ENCODE results near the gene PTPRN2. TPM values are rescaled to one million over a fixed set of nuclear protein-coding genes. Genes with fewer than 3 reads are reported as not detected.

The PTPRN2 gene
- total RNA-seq, 4 donors from 2014 or later = 6.6 to 10.7 (median 8.2) TPM

DNA sequence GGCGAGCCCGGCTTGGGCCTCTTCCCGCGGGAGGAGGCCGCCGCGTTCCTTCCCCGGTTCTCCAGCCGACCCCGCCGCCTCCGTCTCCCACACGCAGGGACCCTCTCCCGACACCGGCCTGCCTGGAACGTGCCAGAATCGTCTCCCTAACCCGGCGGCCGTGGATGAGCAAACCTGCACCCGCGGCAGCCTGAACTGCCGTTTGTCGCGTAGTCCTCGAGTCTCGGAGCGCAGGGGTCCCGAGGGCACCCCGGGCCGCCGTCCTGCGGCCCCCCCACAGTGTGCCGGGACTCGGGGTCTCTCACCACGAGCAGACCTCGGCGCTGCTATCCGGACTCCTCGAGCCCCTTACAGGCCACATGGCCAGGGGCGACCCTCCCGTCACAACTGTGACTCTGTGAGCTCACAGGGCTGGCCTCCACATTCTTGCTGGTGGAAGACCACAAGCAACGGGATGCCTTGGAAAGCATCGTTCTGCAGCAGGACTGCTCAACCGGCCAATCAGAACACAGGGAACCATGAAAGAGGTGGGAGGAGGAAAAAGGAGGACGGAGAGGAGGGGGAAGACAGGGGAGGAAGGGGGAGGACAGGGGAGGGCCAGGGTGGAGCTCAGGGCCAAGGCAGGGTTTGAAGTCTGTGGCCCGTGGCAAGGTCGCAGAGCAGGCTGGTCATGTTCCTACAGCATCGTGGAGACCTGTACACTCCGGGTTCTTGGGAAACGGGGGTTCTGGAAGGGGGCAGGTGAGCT is 973.9 kb downstream of the PTPRN2 start:
- peaks cover 0 to 3% of the 10 kb centered on the region in 2 donors for H3K27me3 ChIP-seq
- TF ChIP-seq, protein P1, sequence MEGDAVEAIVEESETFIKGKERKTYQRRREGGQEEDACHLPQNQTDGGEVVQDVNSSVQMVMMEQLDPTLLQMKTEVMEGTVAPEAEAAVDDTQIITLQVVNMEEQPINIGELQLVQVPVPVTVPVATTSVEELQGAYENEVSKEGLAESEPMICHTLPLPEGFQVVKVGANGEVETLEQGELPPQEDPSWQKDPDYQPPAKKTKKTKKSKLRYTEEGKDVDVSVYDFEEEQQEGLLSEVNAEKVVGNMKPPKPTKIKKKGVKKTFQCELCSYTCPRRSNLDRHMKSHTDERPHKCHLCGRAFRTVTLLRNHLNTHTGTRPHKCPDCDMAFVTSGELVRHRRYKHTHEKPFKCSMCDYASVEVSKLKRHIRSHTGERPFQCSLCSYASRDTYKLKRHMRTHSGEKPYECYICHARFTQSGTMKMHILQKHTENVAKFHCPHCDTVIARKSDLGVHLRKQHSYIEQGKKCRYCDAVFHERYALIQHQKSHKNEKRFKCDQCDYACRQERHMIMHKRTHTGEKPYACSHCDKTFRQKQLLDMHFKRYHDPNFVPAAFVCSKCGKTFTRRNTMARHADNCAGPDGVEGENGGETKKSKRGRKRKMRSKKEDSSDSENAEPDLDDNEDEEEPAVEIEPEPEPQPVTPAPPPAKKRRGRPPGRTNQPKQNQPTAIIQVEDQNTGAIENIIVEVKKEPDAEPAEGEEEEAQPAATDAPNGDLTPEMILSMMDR (IDR thresholded peaks at IDR 0.05) = no peak
- TF ChIP-seq EP300 (IDR thresholded peaks at IDR 0.05) (no peak), POLR2A (IDR thresholded peaks at IDR 0.05) (no peak)
- 43 to 59% methylated on average over 30 to 49 of the region's 51 CpGs for WGBS, 2 donors
- peaks cover 0 to 14% (median 0%) of the 10 kb centered on the region in 4 donors for H3K9me3 ChIP-seq
- peak overlapping the region; percentile 18 to 50 (median 28) for H3K4me3 ChIP-seq
- H3K36me3 ChIP-seq = no peaks in the 10 kb centered on the region
- H3K4me1 ChIP-seq = peaks cover 0 to 14% (median 0%) of the 10 kb centered on the region in 4 donors
- H3K27ac ChIP-seq = no peak overlapping the region
- DNase-seq (ENCODE audit: low spot score in 2 of 2) = no peak

DNA sequence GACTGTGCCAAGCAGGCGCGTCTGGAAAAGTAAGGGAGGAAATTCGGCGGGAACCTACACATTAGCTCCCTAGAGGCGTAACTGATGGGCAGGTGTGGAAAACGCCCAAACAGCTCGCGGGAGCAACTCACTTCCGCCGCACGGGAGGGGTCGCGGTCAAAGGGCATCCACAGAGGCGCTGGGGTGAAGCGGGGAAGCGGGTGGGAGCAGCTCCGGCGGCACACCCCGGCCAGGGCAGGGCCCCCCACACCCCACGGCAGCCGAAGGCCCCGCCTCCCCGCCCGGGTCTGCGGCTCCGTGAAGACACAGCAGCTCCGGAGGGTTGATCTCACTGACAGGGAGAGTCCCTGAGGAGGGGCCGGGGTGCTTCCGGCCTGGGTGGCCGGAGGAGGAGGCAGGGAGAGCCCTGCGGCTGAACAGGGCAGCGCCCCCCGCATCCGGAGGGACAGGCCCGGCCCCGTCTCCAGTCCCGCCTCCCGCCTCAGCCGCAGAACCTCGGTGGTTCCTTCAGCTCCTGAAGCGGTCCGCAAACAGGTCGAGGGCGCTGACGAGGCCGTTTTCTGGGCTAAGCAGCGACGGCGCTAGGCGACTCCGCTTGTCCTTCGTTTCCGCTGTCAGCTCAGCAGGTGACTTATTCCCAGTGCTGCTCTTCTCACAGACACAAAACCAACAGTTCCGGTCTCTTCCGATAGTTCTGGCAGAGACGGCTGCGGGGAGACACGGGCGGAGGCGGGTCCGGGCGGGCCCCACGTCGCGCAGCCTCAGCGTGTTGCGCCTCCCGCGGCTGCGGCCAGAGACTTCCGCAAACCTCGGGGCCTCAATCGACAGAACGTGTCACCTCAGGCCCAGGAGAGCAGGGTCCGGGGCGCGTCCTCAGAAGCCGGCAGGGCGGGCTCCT is 974.7 kb downstream of the PTPRN2 start:
- H3K9me3 ChIP-seq = peaks cover 0 to 8% (median 0%) of the 10 kb centered on the region in 4 donors
- H3K27me3 ChIP-seq = peaks cover 0 to 3% of the 10 kb centered on the region in 2 donors
- no peak for TF ChIP-seq EP300 (IDR thresholded peaks at IDR 0.05)
- TF ChIP-seq, protein P1 (IDR thresholded peaks at IDR 0.05) = no peak
- TF ChIP-seq POLR2A (IDR thresholded peaks at IDR 0.05) = no peak
- peaks cover 0 to 14% (median 0%) of the 10 kb centered on the region in 4 donors for H3K4me1 ChIP-seq
- H3K4me3 ChIP-seq = peak overlapping the region; percentile 18 to 50 (median 28)
- H3K36me3 ChIP-seq = no peaks in the 10 kb centered on the region
- 43 to 47% methylated on average over 57 to 70 of the region's 79 CpGs for WGBS, 2 donors
- no peak for DNase-seq (ENCODE audit: low spot score in 2 of 2)
- no peak overlapping the region for H3K27ac ChIP-seq

DNA sequence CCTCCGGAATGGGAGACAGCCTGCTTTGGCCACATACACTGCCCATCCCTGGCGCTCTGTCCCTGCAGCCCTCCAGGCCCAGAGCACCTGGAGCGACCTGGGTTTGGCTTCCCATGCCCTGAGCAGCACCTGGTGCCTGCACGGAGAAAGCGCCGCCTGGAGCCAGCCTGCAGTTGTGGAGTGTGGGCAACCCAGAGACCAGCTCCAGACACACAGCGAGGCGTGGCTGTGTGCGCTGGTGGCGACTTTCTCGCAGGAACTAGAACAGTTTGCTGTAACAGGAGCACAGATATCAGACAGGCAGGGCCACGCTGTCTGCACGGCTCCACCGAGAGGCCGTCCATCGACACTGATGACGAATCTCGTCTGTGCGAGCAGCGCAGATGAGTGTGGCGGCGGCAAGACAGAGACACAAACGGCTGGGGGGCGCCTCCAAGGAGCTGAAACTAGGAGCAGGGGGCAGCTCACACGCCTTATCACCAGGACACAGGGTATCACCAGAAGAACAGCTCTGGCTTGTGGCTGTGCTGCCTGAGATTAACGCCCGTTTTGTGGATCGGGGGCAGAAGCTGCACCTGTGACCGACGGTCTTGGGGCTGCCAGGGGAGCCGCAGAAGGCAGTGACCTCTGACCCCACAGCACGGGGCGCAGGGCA is 975.5 kb downstream of the PTPRN2 start:
- H3K9me3 ChIP-seq = peaks cover 0 to 8% (median 0%) of the 10 kb centered on the region in 4 donors
- H3K27me3 ChIP-seq = peaks cover 0 to 3% of the 10 kb centered on the region in 2 donors
- peaks cover 0 to 14% (median 0%) of the 10 kb centered on the region in 4 donors for H3K4me1 ChIP-seq
- no peak overlapping the region for H3K4me3 ChIP-seq
- H3K27ac ChIP-seq = no peak overlapping the region
- H3K36me3 ChIP-seq = no peaks in the 10 kb centered on the region
- no peak for DNase-seq (ENCODE audit: low spot score in 2 of 2)
- TF ChIP-seq POLR2A (IDR thresholded peaks at IDR 0.05) (no peak), EP300 (IDR thresholded peaks at IDR 0.05) (no peak)
- TF ChIP-seq, protein P1 (IDR thresholded peaks at IDR 0.05) = no peak
- 79 to 91% methylated on average over 24 to 33 of the region's 33 CpGs for WGBS, 2 donors

DNA sequence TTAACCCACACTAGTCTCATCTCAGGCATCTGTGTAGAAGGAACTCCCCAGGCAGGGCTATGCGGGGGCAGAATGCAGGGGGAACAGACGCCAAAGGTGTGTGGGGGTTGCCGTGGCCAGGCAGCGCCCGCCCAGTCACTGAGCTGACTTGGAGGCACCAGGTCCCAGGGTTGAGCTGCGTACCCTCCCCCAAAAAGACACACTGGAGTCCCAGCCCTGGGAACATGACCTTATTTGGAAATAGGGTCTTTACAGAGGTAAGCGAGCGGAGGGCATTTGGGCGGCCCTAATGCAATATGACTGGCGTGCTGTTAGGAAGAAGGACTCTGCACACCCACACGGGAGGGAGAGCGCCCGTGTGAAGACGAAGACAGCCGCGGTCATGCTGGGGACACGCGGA is 976.3 kb downstream of the PTPRN2 start:
- peaks cover 0 to 8% (median 0%) of the 10 kb centered on the region in 4 donors for H3K9me3 ChIP-seq
- H3K4me3 ChIP-seq = no peak overlapping the region
- 92 to 93% methylated on average over 18 of the region's 18 CpGs for WGBS, 2 donors
- peaks cover 0 to 3% of the 10 kb centered on the region in 2 donors for H3K27me3 ChIP-seq
- H3K36me3 ChIP-seq = no peaks in the 10 kb centered on the region
- no peak for DNase-seq (ENCODE audit: low spot score in 2 of 2)
- peaks cover 0 to 14% (median 0%) of the 10 kb centered on the region in 4 donors for H3K4me1 ChIP-seq
- H3K27ac ChIP-seq = no peak overlapping the region
- no peak for TF ChIP-seq POLR2A (IDR thresholded peaks at IDR 0.05)
- TF ChIP-seq, protein P1 (IDR thresholded peaks at IDR 0.05) = no peak
- TF ChIP-seq EP300 (IDR thresholded peaks at IDR 0.05) = no peak
